Mesenchymal stem cell (in vitro differentiated cells and primary cell): Measurements from ENCODE around the gene CALML6.

Experiments
- DNase-seq: peaks from one replicate; pipeline ENCODE4 v3.0.0-alpha.2; 2013
- H2AFZ ChIP-seq: one replicate; pipeline ENCODE4 v1.6.1; 2013; ENCODE audit warnings: low read depth, mild to moderate bottlenecking, control low read depth, inconsistent platforms, low read length, moderate library complexity
- H2AK5ac ChIP-seq: 2 replicates; pipeline ENCODE4 v1.6.1; 2013; ENCODE audit warnings: low read length, moderate library complexity, mild to moderate bottlenecking, inconsistent platforms; ENCODE audit not compliant: severe bottlenecking
- H2BK120ac ChIP-seq: one replicate; pipeline ENCODE4 v1.6.1; 2013; ENCODE audit warnings: low read depth, mild to moderate bottlenecking, inconsistent platforms, low read length, moderate library complexity
- H2BK12ac ChIP-seq, 2 experiments: one replicate each; pipeline ENCODE4 v1.6.1; 2013; ENCODE audit warnings: inconsistent platforms in 2 of 2, low read length in 2 of 2, mild to moderate bottlenecking in 2 of 2, moderate library complexity in 2 of 2, control low read depth in 1 of 2
- H2BK15ac ChIP-seq: one replicate; pipeline ENCODE4 v1.6.1; 2013; ENCODE audit warnings: mild to moderate bottlenecking, low read depth, inconsistent platforms; ENCODE audit not compliant: poor library complexity, severe bottlenecking
- H2BK5ac ChIP-seq: 2 replicates; pipeline ENCODE4 v1.6.1; 2013; ENCODE audit warnings: low read depth, mild to moderate bottlenecking, low read length, control low read depth, inconsistent platforms; ENCODE audit not compliant: poor library complexity, severe bottlenecking
- H3K14ac ChIP-seq, 2 experiments: one replicate each; pipeline ENCODE4 v1.6.1; 2013; ENCODE audit warnings: inconsistent platforms in 2 of 2, low read length in 2 of 2, control low read depth in 1 of 2, mild to moderate bottlenecking in 1 of 2, moderate library complexity in 1 of 2
- H3K18ac ChIP-seq, 2 experiments: one replicate each; pipeline ENCODE4 v1.6.1; 2013; ENCODE audit warnings: inconsistent platforms in 2 of 2, low read length in 2 of 2, control low read depth in 1 of 2, low read depth in 1 of 2, mild to moderate bottlenecking in 1 of 2
- H3K23ac ChIP-seq, 2 experiments: one replicate each; pipeline ENCODE4 v1.6.1; 2013; ENCODE audit warnings: inconsistent platforms in 2 of 2, low read length in 2 of 2, mild to moderate bottlenecking in 2 of 2, moderate library complexity in 2 of 2, control low read depth in 1 of 2
- H3K27ac ChIP-seq: 2 replicates; pipeline ENCODE4 v1.5.1; 2013; ENCODE audit warnings: mild to moderate bottlenecking, moderate library complexity, low read length, control low read depth, inconsistent platforms; ENCODE audit not compliant: poor library complexity, severe bottlenecking
- H3K27me3 ChIP-seq, 2 experiments: 2 replicates each; pipeline versions ENCODE4 v1.6.1 to v1.7.0; 2013; ENCODE audit warnings: low read length in 2 of 2, mild to moderate bottlenecking in 2 of 2, moderate library complexity in 2 of 2, control low read depth in 1 of 2, inconsistent platforms in 1 of 2; ENCODE audit not compliant: control insufficient read depth in 1 of 2, insufficient read depth in 1 of 2
- H3K36me3 ChIP-seq, 2 experiments: 2 replicates each; pipeline versions ENCODE4 v1.6.1 to v1.7.0; 2013; ENCODE audit warnings: low read length in 2 of 2, control low read depth in 1 of 2, inconsistent platforms in 1 of 2, low read depth in 1 of 2, mild to moderate bottlenecking in 1 of 2; ENCODE audit not compliant: insufficient read depth in 2 of 2, control insufficient read depth in 1 of 2
- H3K4ac ChIP-seq, 2 experiments: one replicate each; pipeline ENCODE4 v1.6.1; 2013; ENCODE audit warnings: inconsistent platforms in 2 of 2, low read length in 2 of 2, mild to moderate bottlenecking in 2 of 2, moderate library complexity in 2 of 2, control low read depth in 1 of 2, low read depth in 1 of 2
- H3K4me1 ChIP-seq: 2 replicates; pipeline ENCODE4 v1.6.1; 2013; ENCODE audit warnings: low read depth, low read length, control low read depth; ENCODE audit not compliant: control insufficient read depth, insufficient read depth
- H3K4me2 ChIP-seq: 2 replicates; pipeline ENCODE4 v1.6.1; 2013; ENCODE audit warnings: low read length, mild to moderate bottlenecking, inconsistent platforms; ENCODE audit not compliant: poor library complexity, severe bottlenecking
- H3K4me3 ChIP-seq, 2 experiments: 2 replicates each; pipeline versions ENCODE4 v1.5.1 to v1.7.0; 2013; ENCODE audit warnings: low read length in 2 of 2, mild to moderate bottlenecking in 2 of 2, control low read depth in 1 of 2, low read depth in 1 of 2; ENCODE audit not compliant: insufficient read depth in 1 of 2
- H3K79me1 ChIP-seq: replicated peaks from 2 replicates; pipeline ENCODE4 v1.6.1; 2013; ENCODE audit warnings: mild to moderate bottlenecking, control low read depth, low read length, inconsistent platforms; ENCODE audit not compliant: poor library complexity, severe bottlenecking
- H3K9ac ChIP-seq: 2 replicates; pipeline ENCODE4 v1.7.0; 2013; ENCODE audit warnings: mild to moderate bottlenecking, low read length, moderate library complexity
- H3K9me3 ChIP-seq: 2 replicates; pipeline ENCODE4 v1.7.0; 2013; ENCODE audit warnings: mild to moderate bottlenecking, low read length; ENCODE audit not compliant: control insufficient read depth
- H4K8ac ChIP-seq: one replicate; pipeline ENCODE4 v1.6.1; 2013; ENCODE audit warnings: inconsistent platforms, mild to moderate bottlenecking, low read length, moderate library complexity
- H4K91ac ChIP-seq: one replicate; pipeline ENCODE4 v1.6.1; 2013; ENCODE audit warnings: mild to moderate bottlenecking, low read length, inconsistent platforms
- WGBS: methylation state at CpG from one replicate; pipeline ENCODE4 v1.1.7; 2013; ENCODE audit warnings: mixed read lengths; 5-methylcytosine and 5-hydroxymethylcytosine counted together

CALML6 gene

DNA sequence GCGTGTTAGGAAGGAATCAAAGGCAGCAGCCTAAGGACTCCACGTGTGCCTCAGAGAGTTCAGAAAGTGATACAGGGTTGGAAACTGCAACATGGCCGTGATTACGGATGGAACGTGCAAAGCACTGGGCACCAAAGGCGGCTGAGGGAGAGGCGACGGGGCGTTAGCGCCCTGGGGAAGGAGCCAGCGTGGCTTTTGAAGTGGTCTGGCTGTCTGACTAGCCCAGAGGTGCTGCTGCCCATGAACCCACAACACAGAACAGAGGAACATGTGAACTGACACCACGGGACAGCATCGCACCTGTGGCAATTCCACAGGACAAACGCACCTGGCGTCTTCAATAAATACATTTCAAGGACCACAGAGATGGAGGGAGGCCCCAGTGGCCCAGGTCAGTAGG is 22.0 kb downstream of the CALML6 start:
- Histone ChIP-seq H3K23ac (no peak overlapping the region), H3K18ac (no peak overlapping the region), H4K91ac (no peak overlapping the region), H3K36me3 (no peaks in the 10 kb centered on the region), H2BK120ac (no peak overlapping the region), H3K79me1 (no peaks in the 10 kb centered on the region), H4K8ac (peak overlapping the region; percentile 7), H2AFZ (no peak overlapping the region), H3K4me1 (peaks cover 3% of the 10 kb centered on the region), H3K27me3 (peaks cover 7 to 54% of the 10 kb centered on the region in 2 experiments), H3K27ac (no peak overlapping the region), H3K9me3 (no peaks in the 10 kb centered on the region), H3K4ac (no peak overlapping the region), H3K14ac (no peak overlapping the region), H3K4me2 (no peak overlapping the region), H2AK5ac (no peak overlapping the region), H3K9ac (no peak overlapping the region), H2BK15ac (no peak overlapping the region), H2BK5ac (no peak overlapping the region), H3K4me3 (no peak overlapping the region), H2BK12ac (no peak overlapping the region)
- DNase-seq = no peak
- WGBS = 88% methylated on average over 15 of the region's 15 CpGs

- no peak overlapping the region for H2BK5ac ChIP-seq
- no peak overlapping the region for H2BK12ac ChIP-seq
- no peak overlapping the region for H3K27ac ChIP-seq
- H3K4ac ChIP-seq = no peak overlapping the region
- no peak for DNase-seq
- peaks cover 7 to 61% of the 10 kb centered on the region in 2 experiments for H3K27me3 ChIP-seq
- no peaks in the 10 kb centered on the region for H3K36me3 ChIP-seq
- no peak overlapping the region for H2BK15ac ChIP-seq
- no peak overlapping the region for H2AFZ ChIP-seq
- H3K9me3 ChIP-seq = no peaks in the 10 kb centered on the region
- no peak overlapping the region for H2AK5ac ChIP-seq
- no peak overlapping the region for H4K91ac ChIP-seq
- no peak overlapping the region for H3K23ac ChIP-seq
- WGBS = 80% methylated on average over 16 of the region's 16 CpGs
- H2BK120ac ChIP-seq = no peak overlapping the region
- peaks cover 3% of the 10 kb centered on the region for H3K4me1 ChIP-seq
- no peak overlapping the region for H3K4me3 ChIP-seq
- H3K4me2 ChIP-seq = no peak overlapping the region
- H3K18ac ChIP-seq = no peak overlapping the region
- no peak overlapping the region for H4K8ac ChIP-seq
- no peak overlapping the region for H3K9ac ChIP-seq
- no peak overlapping the region for H3K14ac ChIP-seq
- no peaks in the 10 kb centered on the region for H3K79me1 ChIP-seq
Measured at GRCh38 chr1:1937549-1938275, 22.7 kb downstream of the CALML6 start.

DNA sequence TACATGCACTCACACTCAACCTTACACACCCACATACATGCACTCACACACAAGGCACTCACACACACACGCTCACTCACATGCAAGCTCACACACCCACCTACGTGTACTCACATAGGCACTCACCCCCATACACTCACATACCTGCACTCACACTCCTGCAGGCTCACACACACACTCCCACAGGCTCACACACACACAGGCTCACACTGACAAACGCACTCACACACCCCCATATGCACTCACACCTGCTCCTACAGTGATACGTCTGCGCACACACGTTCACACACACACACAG is 23.2 kb downstream of the CALML6 start:
- Histone ChIP-seq H3K4ac (no peak overlapping the region), H4K8ac (no peak overlapping the region), H2BK12ac (no peak overlapping the region), H3K36me3 (no peaks in the 10 kb centered on the region), H3K4me2 (no peak overlapping the region), H3K79me1 (no peaks in the 10 kb centered on the region), H4K91ac (no peak overlapping the region), H3K9me3 (no peaks in the 10 kb centered on the region), H3K9ac (no peak overlapping the region), H3K23ac (no peak overlapping the region), H3K4me3 (no peak overlapping the region), H2AFZ (no peak overlapping the region), H3K27me3 (peaks cover 7 to 66% of the 10 kb centered on the region in 2 experiments), H3K18ac (no peak overlapping the region), H3K4me1 (peaks cover 3% of the 10 kb centered on the region), H2AK5ac (no peak overlapping the region), H3K14ac (no peak overlapping the region), H3K27ac (no peak overlapping the region), H2BK15ac (no peak overlapping the region), H2BK5ac (no peak overlapping the region), H2BK120ac (no peak overlapping the region)
- no peak for DNase-seq
- WGBS = 84% methylated on average over 6 of the region's 6 CpGs

GRCh38 chr1:1938613-1939295 is 23.7 kb downstream of the CALML6 start:
- no peak overlapping the region for H3K18ac ChIP-seq
- H3K14ac ChIP-seq = no peak overlapping the region
- no peaks in the 10 kb centered on the region for H3K9me3 ChIP-seq
- H2AFZ ChIP-seq = no peak overlapping the region
- no peaks in the 10 kb centered on the region for H3K79me1 ChIP-seq
- no peak overlapping the region for H3K4me2 ChIP-seq
- no peak overlapping the region for H3K23ac ChIP-seq
- peaks cover 4% of the 10 kb centered on the region for H3K4me1 ChIP-seq
- no peaks in the 10 kb centered on the region for H3K36me3 ChIP-seq
- no peak overlapping the region for H3K4ac ChIP-seq
- H2BK12ac ChIP-seq = no peak overlapping the region
- H3K9ac ChIP-seq = no peak overlapping the region
- H2AK5ac ChIP-seq = no peak overlapping the region
- no peak overlapping the region for H4K91ac ChIP-seq
- no peak overlapping the region for H2BK5ac ChIP-seq
- peaks cover 7 to 71% of the 10 kb centered on the region in 2 experiments for H3K27me3 ChIP-seq
- no peak for DNase-seq
- 87% methylated on average over 24 of the region's 24 CpGs for WGBS
- H3K4me3 ChIP-seq = no peak overlapping the region
- H2BK120ac ChIP-seq = no peak overlapping the region
- no peak overlapping the region for H3K27ac ChIP-seq
- H2BK15ac ChIP-seq = no peak overlapping the region
- no peak overlapping the region for H4K8ac ChIP-seq
